Measurements from ENCODE around the gene YBEY. TPM values are rescaled to one million over a fixed set of nuclear protein-coding genes. Genes with fewer than 3 reads are reported as not detected.

The YBEY gene
- total and polyA plus RNA-seq, 2 of the 13 experiments (the other 11 are each of a cell fraction or from before 2014, with no cell fraction given) = 6.5 to 8.9 TPM

DNA sequence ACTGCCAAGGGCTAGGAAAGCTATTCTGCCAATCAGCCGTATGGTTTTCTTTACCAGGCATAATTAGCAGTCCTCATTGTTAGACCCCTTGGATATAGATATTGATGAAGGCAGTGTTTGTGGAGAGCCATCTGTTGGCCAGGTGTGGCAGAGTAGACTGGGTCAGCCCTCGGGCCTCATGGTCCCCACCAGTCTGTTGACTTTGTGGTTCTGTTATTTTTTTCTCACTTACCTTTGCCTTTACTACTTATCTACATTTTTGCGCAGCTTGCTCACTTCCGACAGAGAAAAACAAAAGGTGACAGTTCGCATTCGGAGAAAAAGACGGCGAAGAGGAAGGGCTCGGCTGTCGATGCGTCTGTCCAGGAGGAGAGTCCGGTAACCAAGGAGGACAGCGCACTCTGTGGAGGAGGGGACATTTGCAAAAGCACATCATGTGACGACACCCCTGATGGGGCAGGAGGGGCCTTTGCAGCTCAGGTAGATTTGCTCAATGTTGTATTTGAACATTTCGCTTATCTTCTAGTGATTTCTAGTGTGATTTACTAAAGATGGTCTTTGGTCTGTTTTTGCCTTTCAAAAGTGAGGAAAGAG lies 40.1 kb downstream of the YBEY start (continued):
- TF ChIP-seq, protein P1, sequence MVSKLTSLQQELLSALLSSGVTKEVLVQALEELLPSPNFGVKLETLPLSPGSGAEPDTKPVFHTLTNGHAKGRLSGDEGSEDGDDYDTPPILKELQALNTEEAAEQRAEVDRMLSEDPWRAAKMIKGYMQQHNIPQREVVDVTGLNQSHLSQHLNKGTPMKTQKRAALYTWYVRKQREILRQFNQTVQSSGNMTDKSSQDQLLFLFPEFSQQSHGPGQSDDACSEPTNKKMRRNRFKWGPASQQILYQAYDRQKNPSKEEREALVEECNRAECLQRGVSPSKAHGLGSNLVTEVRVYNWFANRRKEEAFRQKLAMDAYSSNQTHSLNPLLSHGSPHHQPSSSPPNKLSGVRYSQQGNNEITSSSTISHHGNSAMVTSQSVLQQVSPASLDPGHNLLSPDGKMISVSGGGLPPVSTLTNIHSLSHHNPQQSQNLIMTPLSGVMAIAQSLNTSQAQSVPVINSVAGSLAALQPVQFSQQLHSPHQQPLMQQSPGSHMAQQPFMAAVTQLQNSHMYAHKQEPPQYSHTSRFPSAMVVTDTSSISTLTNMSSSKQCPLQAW (CRISPR knock-in tag; IDR thresholded peaks at IDR 0.05) = 0 out of 2 replicates have a peak, but pooled peaks have one; percentile 56
- TF ChIP-seq ZNF569 (CRISPR knock-in tag; IDR thresholded peaks at IDR 0.05; ENCODE audit: borderline replicate concordance) (no peak), LCORL (IDR thresholded peaks at IDR 0.05) (no peak), LCORL (CRISPR knock-in tag; IDR thresholded peaks at IDR 0.05) (0 out of 2 replicates have a peak, but pooled peaks have one; percentile 13), EEA1 (CRISPR knock-in tag; IDR thresholded peaks at IDR 0.05; ENCODE audit: borderline replicate concordance) (no peak), NFE2 (CRISPR knock-in tag; IDR thresholded peaks at IDR 0.05) (no peak), REXO4 (CRISPR knock-in tag; IDR thresholded peaks at IDR 0.05; ENCODE audit: borderline replicate concordance) (no peak), HDAC1 (CRISPR knock-in tag; IDR thresholded peaks at IDR 0.05) (peak; percentile 35)
- TF ChIP-seq, protein P2, sequence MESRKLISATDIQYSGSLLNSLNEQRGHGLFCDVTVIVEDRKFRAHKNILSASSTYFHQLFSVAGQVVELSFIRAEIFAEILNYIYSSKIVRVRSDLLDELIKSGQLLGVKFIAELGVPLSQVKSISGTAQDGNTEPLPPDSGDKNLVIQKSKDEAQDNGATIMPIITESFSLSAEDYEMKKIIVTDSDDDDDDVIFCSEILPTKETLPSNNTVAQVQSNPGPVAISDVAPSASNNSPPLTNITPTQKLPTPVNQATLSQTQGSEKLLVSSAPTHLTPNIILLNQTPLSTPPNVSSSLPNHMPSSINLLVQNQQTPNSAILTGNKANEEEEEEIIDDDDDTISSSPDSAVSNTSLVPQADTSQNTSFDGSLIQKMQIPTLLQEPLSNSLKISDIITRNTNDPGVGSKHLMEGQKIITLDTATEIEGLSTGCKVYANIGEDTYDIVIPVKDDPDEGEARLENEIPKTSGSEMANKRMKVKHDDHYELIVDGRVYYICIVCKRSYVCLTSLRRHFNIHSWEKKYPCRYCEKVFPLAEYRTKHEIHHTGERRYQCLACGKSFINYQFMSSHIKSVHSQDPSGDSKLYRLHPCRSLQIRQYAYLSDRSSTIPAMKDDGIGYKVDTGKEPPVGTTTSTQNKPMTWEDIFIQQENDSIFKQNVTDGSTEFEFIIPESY (CRISPR knock-in tag; IDR thresholded peaks at IDR 0.05) = peak; percentile 56; the same call in 1 of the 2 replicates
- TF ChIP-seq, protein P3, sequence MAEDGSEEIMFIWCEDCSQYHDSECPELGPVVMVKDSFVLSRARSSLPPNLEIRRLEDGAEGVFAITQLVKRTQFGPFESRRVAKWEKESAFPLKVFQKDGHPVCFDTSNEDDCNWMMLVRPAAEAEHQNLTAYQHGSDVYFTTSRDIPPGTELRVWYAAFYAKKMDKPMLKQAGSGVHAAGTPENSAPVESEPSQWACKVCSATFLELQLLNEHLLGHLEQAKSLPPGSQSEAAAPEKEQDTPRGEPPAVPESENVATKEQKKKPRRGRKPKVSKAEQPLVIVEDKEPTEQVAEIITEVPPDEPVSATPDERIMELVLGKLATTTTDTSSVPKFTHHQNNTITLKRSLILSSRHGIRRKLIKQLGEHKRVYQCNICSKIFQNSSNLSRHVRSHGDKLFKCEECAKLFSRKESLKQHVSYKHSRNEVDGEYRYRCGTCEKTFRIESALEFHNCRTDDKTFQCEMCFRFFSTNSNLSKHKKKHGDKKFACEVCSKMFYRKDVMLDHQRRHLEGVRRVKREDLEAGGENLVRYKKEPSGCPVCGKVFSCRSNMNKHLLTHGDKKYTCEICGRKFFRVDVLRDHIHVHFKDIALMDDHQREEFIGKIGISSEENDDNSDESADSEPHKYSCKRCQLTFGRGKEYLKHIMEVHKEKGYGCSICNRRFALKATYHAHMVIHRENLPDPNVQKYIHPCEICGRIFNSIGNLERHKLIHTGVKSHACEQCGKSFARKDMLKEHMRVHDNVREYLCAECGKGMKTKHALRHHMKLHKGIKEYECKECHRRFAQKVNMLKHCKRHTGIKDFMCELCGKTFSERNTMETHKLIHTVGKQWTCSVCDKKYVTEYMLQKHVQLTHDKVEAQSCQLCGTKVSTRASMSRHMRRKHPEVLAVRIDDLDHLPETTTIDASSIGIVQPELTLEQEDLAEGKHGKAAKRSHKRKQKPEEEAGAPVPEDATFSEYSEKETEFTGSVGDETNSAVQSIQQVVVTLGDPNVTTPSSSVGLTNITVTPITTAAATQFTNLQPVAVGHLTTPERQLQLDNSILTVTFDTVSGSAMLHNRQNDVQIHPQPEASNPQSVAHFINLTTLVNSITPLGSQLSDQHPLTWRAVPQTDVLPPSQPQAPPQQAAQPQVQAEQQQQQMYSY (CRISPR knock-in tag; IDR thresholded peaks at IDR 0.05) = no peak
- TF ChIP-seq, protein P4, sequence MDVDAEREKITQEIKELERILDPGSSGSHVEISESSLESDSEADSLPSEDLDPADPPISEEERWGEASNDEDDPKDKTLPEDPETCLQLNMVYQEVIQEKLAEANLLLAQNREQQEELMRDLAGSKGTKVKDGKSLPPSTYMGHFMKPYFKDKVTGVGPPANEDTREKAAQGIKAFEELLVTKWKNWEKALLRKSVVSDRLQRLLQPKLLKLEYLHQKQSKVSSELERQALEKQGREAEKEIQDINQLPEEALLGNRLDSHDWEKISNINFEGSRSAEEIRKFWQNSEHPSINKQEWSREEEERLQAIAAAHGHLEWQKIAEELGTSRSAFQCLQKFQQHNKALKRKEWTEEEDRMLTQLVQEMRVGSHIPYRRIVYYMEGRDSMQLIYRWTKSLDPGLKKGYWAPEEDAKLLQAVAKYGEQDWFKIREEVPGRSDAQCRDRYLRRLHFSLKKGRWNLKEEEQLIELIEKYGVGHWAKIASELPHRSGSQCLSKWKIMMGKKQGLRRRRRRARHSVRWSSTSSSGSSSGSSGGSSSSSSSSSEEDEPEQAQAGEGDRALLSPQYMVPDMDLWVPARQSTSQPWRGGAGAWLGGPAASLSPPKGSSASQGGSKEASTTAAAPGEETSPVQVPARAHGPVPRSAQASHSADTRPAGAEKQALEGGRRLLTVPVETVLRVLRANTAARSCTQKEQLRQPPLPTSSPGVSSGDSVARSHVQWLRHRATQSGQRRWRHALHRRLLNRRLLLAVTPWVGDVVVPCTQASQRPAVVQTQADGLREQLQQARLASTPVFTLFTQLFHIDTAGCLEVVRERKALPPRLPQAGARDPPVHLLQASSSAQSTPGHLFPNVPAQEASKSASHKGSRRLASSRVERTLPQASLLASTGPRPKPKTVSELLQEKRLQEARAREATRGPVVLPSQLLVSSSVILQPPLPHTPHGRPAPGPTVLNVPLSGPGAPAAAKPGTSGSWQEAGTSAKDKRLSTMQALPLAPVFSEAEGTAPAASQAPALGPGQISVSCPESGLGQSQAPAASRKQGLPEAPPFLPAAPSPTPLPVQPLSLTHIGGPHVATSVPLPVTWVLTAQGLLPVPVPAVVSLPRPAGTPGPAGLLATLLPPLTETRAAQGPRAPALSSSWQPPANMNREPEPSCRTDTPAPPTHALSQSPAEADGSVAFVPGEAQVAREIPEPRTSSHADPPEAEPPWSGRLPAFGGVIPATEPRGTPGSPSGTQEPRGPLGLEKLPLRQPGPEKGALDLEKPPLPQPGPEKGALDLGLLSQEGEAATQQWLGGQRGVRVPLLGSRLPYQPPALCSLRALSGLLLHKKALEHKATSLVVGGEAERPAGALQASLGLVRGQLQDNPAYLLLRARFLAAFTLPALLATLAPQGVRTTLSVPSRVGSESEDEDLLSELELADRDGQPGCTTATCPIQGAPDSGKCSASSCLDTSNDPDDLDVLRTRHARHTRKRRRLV (CRISPR knock-in tag; IDR thresholded peaks at IDR 0.05) = no peak
- TF ChIP-seq, protein P5, sequence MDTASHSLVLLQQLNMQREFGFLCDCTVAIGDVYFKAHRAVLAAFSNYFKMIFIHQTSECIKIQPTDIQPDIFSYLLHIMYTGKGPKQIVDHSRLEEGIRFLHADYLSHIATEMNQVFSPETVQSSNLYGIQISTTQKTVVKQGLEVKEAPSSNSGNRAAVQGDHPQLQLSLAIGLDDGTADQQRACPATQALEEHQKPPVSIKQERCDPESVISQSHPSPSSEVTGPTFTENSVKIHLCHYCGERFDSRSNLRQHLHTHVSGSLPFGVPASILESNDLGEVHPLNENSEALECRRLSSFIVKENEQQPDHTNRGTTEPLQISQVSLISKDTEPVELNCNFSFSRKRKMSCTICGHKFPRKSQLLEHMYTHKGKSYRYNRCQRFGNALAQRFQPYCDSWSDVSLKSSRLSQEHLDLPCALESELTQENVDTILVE (CRISPR knock-in tag; IDR thresholded peaks at IDR 0.05) = no peak
- TF ChIP-seq, protein P6, sequence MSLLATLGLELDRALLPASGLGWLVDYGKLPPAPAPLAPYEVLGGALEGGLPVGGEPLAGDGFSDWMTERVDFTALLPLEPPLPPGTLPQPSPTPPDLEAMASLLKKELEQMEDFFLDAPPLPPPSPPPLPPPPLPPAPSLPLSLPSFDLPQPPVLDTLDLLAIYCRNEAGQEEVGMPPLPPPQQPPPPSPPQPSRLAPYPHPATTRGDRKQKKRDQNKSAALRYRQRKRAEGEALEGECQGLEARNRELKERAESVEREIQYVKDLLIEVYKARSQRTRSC (CRISPR knock-in tag; IDR thresholded peaks at IDR 0.05; ENCODE audit: low read depth) = no peak
